ENCODE measurements around the gene LIMS2.

The LIMS2 gene

GRCh38 chr2:127645026-127645394 is 30.3 kb downstream of the LIMS2 start:
- Histone ChIP-seq H3K27me3 (ENCODE audit: control insufficient read depth, insufficient read depth, low read length) (no peaks in the 10 kb centered on the region), H3K4me3 (ENCODE audit: low read length) (no peak overlapping the region), H3K27ac (ENCODE audit: low read length) (no peak overlapping the region), H3K4me1 (ENCODE audit: control insufficient read depth, low read depth, low read length) (no peaks in the 10 kb centered on the region), H3K9me3 (ENCODE audit: control insufficient read depth, low read depth, low read length) (no peaks in the 10 kb centered on the region), H3K9ac (ENCODE audit: low read length) (no peak overlapping the region), H3K36me3 (ENCODE audit: control insufficient read depth, low read depth, low read length) (no peaks in the 10 kb centered on the region)

DNA sequence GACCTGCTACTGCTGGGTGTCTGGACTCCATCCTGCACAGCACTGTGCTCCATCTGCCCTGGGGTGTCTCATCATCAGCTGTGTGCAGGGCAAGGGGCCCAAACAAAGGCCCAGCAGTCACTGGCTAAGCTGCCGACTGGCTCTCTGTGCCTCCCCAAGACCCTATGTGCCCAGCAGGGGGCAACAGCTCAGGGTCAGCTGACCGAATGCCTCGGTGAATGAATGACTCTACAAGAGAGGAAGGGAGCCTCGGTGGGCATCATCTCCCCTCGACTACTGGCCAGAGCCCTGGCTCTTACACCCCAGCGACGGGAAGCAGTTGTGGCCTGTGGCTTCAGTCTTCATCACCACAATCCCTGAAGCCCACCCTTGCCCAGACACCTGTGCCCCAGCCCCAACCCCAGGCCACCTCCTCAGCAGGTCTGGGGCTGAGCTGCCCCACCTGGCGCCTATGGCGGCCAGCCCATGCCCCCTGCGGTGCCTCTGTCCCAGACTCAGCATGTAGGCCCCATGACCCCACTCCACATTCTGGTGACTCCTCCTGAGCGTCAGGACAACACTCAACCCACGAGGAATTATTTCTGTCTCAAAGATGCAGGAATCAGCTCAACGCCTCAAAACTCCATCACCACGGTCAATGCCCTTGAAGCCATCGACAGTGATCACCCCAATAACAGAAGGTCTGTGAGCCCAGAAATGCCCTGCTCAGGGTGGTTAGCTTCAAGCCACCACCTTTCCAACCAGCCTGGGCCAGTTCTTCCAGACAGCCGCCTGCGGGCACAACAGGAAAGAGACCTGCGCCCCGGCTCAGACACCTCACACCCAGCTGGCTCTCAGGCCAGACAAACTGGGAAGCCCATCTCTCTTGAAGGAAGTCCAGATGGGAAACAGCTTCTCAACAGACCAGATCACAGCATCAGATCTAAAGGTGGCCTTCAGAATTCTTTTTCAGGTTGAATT is 31.0 kb downstream of the LIMS2 start:
- Histone ChIP-seq H3K9me3 (ENCODE audit: control insufficient read depth, low read depth, low read length) (no peaks in the 10 kb centered on the region), H3K4me3 (ENCODE audit: low read length) (no peak overlapping the region), H3K27me3 (ENCODE audit: control insufficient read depth, insufficient read depth, low read length) (no peaks in the 10 kb centered on the region), H3K27ac (ENCODE audit: low read length) (no peak overlapping the region), H3K4me1 (ENCODE audit: control insufficient read depth, low read depth, low read length) (no peaks in the 10 kb centered on the region), H3K9ac (ENCODE audit: low read length) (no peak overlapping the region), H3K36me3 (ENCODE audit: control insufficient read depth, low read depth, low read length) (no peaks in the 10 kb centered on the region)

GRCh38 chr2:127643439-127644065 is 31.8 kb downstream of the LIMS2 start:
- no peak overlapping the region for H3K4me3 ChIP-seq (ENCODE audit: low read length)
- no peaks in the 10 kb centered on the region for H3K4me1 ChIP-seq (ENCODE audit: control insufficient read depth, low read depth, low read length)
- no peak overlapping the region for H3K9ac ChIP-seq (ENCODE audit: low read length)

DNA sequence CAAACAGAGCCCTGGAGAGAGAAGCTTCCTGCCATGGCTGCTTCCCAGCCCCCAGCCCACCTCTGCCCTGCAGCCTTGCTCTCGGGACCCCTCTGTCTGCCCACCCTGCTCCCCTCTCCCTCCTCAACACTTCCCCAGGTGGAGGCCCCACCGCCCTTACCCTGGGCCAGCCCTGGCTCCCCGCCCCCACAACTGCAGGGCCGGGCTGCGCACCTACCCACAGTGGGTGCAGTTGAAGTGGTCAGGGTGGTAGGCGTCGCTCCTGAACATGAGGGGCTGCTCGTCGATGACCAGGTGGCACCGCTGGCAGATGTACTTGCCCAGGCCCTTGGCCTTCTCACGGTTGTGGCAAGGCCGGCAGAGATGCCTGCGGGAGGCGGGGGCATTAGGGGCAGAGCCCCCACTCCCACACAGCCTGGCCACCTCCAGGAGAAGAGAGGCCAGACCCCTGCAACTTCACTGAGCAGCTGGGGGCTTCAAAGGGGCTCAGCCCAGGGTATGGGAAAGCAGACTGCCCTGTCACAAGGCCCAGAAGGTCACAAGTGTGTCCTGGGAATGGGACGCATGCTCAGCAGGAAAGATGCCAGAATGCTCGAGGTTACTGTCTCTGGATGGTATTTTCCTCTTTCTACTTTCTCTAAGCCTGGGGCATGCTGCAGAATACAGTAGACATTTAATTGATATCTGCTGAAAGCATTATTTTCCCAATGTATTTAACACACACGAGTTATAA is 32.5 kb downstream of the LIMS2 start:
- H3K27me3 ChIP-seq (ENCODE audit: control insufficient read depth, insufficient read depth, low read length) = no peaks in the 10 kb centered on the region
- no peak overlapping the region for H3K4me3 ChIP-seq (ENCODE audit: low read length)
- H3K36me3 ChIP-seq (ENCODE audit: control insufficient read depth, low read depth, low read length) = no peaks in the 10 kb centered on the region
- H3K9ac ChIP-seq (ENCODE audit: low read length) = no peak overlapping the region
- H3K27ac ChIP-seq (ENCODE audit: low read length) = no peak overlapping the region
- H3K9me3 ChIP-seq (ENCODE audit: control insufficient read depth, low read depth, low read length) = no peaks in the 10 kb centered on the region
- H3K4me1 ChIP-seq (ENCODE audit: control insufficient read depth, low read depth, low read length) = no peaks in the 10 kb centered on the region

More at GRCh38 chr2:127643439-127644065, 31.8 kb downstream of the LIMS2 start:
- Histone ChIP-seq H3K27me3 (ENCODE audit: control insufficient read depth, insufficient read depth, low read length) (no peaks in the 10 kb centered on the region), H3K27ac (ENCODE audit: low read length) (no peak overlapping the region), H3K9me3 (ENCODE audit: control insufficient read depth, low read depth, low read length) (no peaks in the 10 kb centered on the region), H3K36me3 (ENCODE audit: control insufficient read depth, low read depth, low read length) (no peaks in the 10 kb centered on the region)

DNA sequence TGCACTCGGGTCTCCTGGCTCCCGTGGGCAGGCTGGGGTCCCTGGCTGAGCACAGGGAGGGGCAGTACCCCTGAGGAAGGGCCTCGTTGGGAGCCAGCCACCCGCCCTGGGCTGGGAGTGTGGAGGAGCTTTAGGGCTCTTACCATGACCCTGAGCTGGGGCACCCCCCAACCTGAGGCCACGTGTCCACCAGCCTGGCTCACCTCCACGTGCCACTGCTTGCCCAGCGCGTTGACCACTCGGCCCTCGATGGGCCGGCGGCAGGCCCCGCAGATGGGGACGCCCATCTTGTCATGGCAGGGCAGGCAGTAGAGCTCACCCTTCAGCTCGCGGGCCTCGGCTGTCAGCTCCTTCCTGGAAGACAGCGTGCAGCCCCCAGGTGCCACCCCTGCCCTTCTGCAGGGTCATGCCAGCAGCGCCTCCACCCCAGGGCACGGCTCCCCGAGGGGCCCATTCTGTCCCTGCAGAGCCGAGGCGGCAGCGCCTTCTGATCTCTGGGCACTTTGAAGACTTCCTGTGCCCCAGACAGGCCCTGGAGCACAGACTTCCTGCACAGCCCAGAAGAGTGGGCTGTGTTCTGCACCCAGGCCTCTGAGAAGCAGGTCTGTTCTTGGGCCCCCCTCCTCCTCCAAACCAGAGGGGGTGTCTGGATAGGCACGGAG is 33.4 kb downstream of the LIMS2 start:
- no peaks in the 10 kb centered on the region for H3K9me3 ChIP-seq (ENCODE audit: control insufficient read depth, low read depth, low read length)
- H3K9ac ChIP-seq (ENCODE audit: low read length) = no peak overlapping the region
- H3K4me1 ChIP-seq (ENCODE audit: control insufficient read depth, low read depth, low read length) = peaks cover 5% of the 10 kb centered on the region
- H3K36me3 ChIP-seq (ENCODE audit: control insufficient read depth, low read depth, low read length) = no peaks in the 10 kb centered on the region
- no peak overlapping the region for H3K4me3 ChIP-seq (ENCODE audit: low read length)
- no peak overlapping the region for H3K27ac ChIP-seq (ENCODE audit: low read length)
- no peaks in the 10 kb centered on the region for H3K27me3 ChIP-seq (ENCODE audit: control insufficient read depth, insufficient read depth, low read length)

DNA sequence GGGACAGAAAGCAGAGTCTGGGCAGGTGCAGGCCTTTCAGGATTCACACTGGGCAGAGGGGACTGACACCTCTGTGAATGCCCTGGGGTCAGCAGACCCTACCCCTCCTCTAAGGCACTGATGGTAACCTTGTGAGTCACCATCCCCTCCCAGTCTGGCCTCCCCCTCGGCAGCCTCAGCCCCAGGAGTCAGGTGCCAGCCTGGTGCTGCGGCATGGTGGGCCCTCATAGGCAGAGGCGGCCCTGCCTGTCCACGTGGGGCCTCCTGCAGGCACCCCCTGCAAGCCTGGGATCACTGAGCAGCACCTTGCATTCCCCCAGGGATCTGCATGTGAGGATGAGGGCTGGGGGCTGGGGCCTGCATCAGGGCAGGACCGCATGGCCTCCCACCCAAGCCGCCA is 34.2 kb downstream of the LIMS2 start:
- H3K36me3 ChIP-seq (ENCODE audit: control insufficient read depth, low read depth, low read length) = no peaks in the 10 kb centered on the region
- no peaks in the 10 kb centered on the region for H3K9me3 ChIP-seq (ENCODE audit: control insufficient read depth, low read depth, low read length)
- no peak overlapping the region for H3K27ac ChIP-seq (ENCODE audit: low read length)
- no peaks in the 10 kb centered on the region for H3K27me3 ChIP-seq (ENCODE audit: control insufficient read depth, insufficient read depth, low read length)
- no peak overlapping the region for H3K4me3 ChIP-seq (ENCODE audit: low read length)
- no peak overlapping the region for H3K9ac ChIP-seq (ENCODE audit: low read length)
- H3K4me1 ChIP-seq (ENCODE audit: control insufficient read depth, low read depth, low read length) = peaks cover 5% of the 10 kb centered on the region

DNA sequence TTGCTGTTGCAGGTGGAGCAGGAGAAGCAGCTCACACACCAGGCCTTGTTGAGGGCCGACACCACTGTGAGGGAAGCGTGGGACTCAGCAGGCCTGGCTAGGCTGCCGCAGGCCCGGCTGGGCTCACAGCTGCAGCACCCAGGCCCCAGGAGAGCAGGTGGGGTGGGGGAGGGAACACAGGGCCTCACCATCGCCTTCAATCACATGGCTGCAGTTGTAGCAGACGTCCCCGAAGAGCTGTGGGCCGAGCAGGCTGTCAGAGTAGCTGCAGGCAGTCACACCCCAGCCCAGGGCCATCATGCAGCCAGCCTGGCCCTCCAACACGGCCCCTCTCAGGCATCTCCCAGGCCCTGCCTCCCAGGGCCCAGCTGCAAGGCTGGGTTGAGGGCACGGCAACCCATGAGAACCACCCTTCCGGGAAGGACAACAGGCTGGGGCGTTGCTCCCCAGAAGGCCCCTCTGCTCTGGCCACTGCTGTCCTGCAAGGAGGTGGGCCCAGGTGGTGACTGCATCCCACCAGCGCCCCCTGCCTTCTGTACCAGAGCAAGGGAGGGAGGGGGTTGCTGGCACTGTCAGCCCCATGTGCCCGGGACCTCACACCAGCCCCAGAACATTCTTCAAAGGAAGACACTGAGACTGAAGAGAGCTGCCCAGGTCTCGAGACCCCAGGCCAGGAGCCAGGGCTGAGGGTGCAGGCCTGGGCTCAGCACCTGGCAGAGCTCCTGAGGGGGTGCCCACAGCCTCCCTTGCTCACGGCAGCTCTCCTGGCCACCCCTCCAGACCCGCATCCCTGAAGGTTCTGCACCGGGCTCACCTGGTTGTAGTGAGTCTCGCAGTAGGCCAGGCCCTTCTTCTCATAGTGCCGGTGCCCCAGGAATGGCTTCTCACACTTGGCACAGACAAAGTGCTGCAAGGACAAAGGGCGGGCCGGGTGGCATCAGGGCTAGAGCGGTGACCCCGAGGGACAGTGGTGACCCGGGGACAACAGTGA is 35.0 kb downstream of the LIMS2 start:
- no peaks in the 10 kb centered on the region for H3K9me3 ChIP-seq (ENCODE audit: control insufficient read depth, low read depth, low read length)
- no peak overlapping the region for H3K4me3 ChIP-seq (ENCODE audit: low read length)
- no peak overlapping the region for H3K9ac ChIP-seq (ENCODE audit: low read length)
- no peak overlapping the region for H3K27ac ChIP-seq (ENCODE audit: low read length)
- H3K4me1 ChIP-seq (ENCODE audit: control insufficient read depth, low read depth, low read length) = peaks cover 5% of the 10 kb centered on the region
- H3K27me3 ChIP-seq (ENCODE audit: control insufficient read depth, insufficient read depth, low read length) = no peaks in the 10 kb centered on the region
- H3K36me3 ChIP-seq (ENCODE audit: control insufficient read depth, low read depth, low read length) = no peaks in the 10 kb centered on the region

DNA sequence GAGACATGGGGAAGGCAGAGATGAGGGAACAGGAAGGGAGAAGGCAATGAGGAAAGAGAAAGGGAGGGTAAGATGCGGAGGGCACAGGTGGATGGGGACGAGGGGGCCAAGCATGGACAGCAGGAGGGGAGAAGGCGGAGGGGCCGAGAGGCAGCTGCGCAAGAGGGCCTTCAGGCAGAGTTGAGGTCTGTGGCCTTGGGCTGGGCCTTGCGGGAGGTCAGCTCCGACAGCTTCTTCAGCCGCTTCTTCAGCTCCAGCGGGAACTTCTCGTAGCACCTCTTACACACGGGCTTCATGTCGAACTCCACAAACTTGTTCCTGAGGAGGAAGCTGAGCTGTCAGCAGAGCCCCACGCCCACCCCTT is 36.2 kb downstream of the LIMS2 start:
- H3K27ac ChIP-seq (ENCODE audit: low read length) = no peak overlapping the region
- no peaks in the 10 kb centered on the region for H3K27me3 ChIP-seq (ENCODE audit: control insufficient read depth, insufficient read depth, low read length)
- H3K4me1 ChIP-seq (ENCODE audit: control insufficient read depth, low read depth, low read length) = peaks cover 5% of the 10 kb centered on the region

DNA sequence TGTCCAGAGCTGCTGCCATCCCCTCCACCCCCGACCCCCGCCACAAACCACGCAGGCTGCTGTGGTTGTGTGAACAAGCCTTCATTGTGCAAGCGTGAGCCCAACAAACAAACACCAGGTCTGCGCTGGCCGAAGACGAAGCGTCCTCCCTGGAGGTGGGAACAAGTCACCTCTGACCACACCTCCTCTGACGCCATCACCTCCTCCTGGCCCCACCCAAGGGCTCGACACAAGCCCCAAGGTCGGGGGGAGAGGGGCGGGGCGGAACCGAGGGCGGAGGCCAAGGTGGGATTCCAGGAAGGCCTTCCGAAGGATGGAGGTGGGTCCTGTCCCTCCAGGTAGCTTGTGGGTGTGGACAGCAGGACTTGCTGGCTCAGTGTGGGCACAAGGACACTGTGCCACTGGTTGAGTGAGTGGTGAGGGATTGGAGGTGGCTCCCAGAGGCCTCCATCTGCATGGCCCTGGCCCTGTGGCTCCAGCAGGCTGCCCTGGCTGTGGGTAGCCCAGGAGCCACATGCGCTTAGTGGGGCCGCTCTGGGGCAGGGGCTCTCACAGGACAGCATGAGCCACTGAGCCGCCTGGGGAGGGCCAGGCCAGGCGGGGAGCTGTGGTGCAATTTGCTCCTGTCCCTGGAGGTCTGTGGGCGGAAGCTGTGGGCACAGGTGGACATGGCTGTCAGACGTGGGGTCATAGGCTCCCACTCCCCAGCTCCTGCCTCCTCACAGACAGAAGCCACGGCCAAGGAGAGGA is 36.8 kb downstream of the LIMS2 start:
- Histone ChIP-seq H3K4me3 (ENCODE audit: low read length) (peak overlapping the region; percentile 14), H3K27me3 (ENCODE audit: control insufficient read depth, insufficient read depth, low read length) (no peaks in the 10 kb centered on the region), H3K27ac (ENCODE audit: low read length) (no peak overlapping the region), H3K36me3 (ENCODE audit: control insufficient read depth, low read depth, low read length) (no peaks in the 10 kb centered on the region), H3K4me1 (ENCODE audit: control insufficient read depth, low read depth, low read length) (peaks cover 5% of the 10 kb centered on the region), H3K9me3 (ENCODE audit: control insufficient read depth, low read depth, low read length) (no peaks in the 10 kb centered on the region), H3K9ac (ENCODE audit: low read length) (no peak overlapping the region)

More for the DNA sequence above, 36.2 kb downstream of the LIMS2 start:
- Histone ChIP-seq H3K9me3 (ENCODE audit: control insufficient read depth, low read depth, low read length) (no peaks in the 10 kb centered on the region), H3K4me3 (ENCODE audit: low read length) (no peak overlapping the region), H3K9ac (ENCODE audit: low read length) (no peak overlapping the region), H3K36me3 (ENCODE audit: control insufficient read depth, low read depth, low read length) (no peaks in the 10 kb centered on the region)

DNA sequence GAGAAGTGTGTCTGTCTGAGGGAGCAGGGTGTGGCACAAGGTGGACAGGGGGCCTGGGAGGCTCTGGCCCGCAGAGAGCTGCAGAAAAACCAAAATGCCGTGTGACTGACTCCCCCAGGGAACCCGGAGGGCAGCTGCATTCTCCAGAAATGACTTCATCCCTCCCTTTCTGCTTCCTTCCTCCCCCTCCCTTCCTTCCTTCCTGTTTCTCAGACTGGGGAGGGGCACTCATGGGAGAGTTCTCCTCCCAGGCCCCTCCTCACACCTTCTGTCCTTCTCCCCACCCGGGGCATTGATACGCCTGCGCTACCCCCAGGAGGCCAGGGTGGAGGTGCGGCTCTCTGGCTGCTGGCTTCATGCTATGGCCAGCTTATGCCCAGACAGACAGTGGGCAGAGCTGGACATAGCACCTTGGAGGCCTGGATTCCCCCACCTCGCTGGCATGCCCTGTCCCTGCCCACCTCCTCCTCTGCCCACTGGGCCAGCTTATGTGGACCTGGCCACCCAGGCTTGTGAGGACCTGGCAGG is 37.5 kb downstream of the LIMS2 start:
- Histone ChIP-seq H3K36me3 (ENCODE audit: control insufficient read depth, low read depth, low read length) (no peaks in the 10 kb centered on the region), H3K27me3 (ENCODE audit: control insufficient read depth, insufficient read depth, low read length) (no peaks in the 10 kb centered on the region), H3K27ac (ENCODE audit: low read length) (no peak overlapping the region), H3K4me3 (ENCODE audit: low read length) (peak overlapping the region; percentile 14), H3K9me3 (ENCODE audit: control insufficient read depth, low read depth, low read length) (no peaks in the 10 kb centered on the region), H3K9ac (ENCODE audit: low read length) (no peak overlapping the region), H3K4me1 (ENCODE audit: control insufficient read depth, low read depth, low read length) (peaks cover 5% of the 10 kb centered on the region)
